ENCODE measurements around the gene PARVG.

- TF ChIP-seq, protein P1, sequence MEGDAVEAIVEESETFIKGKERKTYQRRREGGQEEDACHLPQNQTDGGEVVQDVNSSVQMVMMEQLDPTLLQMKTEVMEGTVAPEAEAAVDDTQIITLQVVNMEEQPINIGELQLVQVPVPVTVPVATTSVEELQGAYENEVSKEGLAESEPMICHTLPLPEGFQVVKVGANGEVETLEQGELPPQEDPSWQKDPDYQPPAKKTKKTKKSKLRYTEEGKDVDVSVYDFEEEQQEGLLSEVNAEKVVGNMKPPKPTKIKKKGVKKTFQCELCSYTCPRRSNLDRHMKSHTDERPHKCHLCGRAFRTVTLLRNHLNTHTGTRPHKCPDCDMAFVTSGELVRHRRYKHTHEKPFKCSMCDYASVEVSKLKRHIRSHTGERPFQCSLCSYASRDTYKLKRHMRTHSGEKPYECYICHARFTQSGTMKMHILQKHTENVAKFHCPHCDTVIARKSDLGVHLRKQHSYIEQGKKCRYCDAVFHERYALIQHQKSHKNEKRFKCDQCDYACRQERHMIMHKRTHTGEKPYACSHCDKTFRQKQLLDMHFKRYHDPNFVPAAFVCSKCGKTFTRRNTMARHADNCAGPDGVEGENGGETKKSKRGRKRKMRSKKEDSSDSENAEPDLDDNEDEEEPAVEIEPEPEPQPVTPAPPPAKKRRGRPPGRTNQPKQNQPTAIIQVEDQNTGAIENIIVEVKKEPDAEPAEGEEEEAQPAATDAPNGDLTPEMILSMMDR (IDR thresholded peaks at IDR 0.05; ENCODE audit: extremely low read depth in 1 of 2, insufficient read depth in 1 of 2, low read depth in 1 of 2, low read length in 2 of 2), result no peak
- no peak for TF ChIP-seq POLR2A (IDR thresholded peaks at IDR 0.05; ENCODE audit: low read depth, low read length)
- no peak for TF ChIP-seq EZH2 (IDR thresholded peaks at IDR 0.05; ENCODE audit: borderline replicate concordance, low read depth, low read length, severe bottlenecking)
- TF ChIP-seq POLR2AphosphoS5 (IDR thresholded peaks at IDR 0.05; ENCODE audit: insufficient read depth, low read depth, low read length), result no peak
Observed at GRCh38 chr22:44245438-44245837, 64.7 kb downstream of the PARVG start.

Measured in endothelial cell of umbilical vein (primary cell).